Lung (tissue), 12 donors: ENCODE results near the gene RACGAP1. TPM values are rescaled to one million over a fixed set of nuclear protein-coding genes. Genes with fewer than 3 reads are reported as not detected.

Experiments used
- ATAC-seq: fragments of 200-7000 bp; cut with Tn5 transposase; one replicate; pipeline ENCODE4 v1.9.1; 2020; ENCODE audit warnings: moderate number of reproducible peaks; ENCODE audit not compliant: insufficient read depth, low FRiP score
- DNase-seq, 3 donors: peaks; one replicate each; pipeline ENCODE4 v3.0.0-alpha.2; 2013 to 2017
- H3K27ac ChIP-seq, 2 donors: one replicate each; pipeline ENCODE4 v1.5.1; 2013; ENCODE audit warnings: mild to moderate bottlenecking in 2 of 2, moderate library complexity in 2 of 2, control low read depth in 1 of 2, inconsistent platforms in 1 of 2, low read depth in 1 of 2, low read length in 1 of 2
- H3K27me3 ChIP-seq, 3 donors: one replicate each; pipeline ENCODE4 v1.5.1; 2013; ENCODE audit warnings: low read length in 2 of 3; ENCODE audit not compliant: control insufficient read depth in 3 of 3, insufficient read depth in 3 of 3
- H3K36me3 ChIP-seq, 4 donors: one replicate each; pipeline ENCODE4 v1.5.1; 2013; ENCODE audit warnings: low read length in 4 of 4, mild to moderate bottlenecking in 1 of 4, moderate library complexity in 1 of 4; ENCODE audit not compliant: control insufficient read depth in 4 of 4, insufficient read depth in 4 of 4
- H3K4me1 ChIP-seq, 5 donors: one replicate each; pipeline ENCODE4 v1.5.1; 2013; ENCODE audit warnings: low read length in 5 of 5, mild to moderate bottlenecking in 2 of 5, moderate library complexity in 1 of 5; ENCODE audit not compliant: control insufficient read depth in 5 of 5, insufficient read depth in 5 of 5
- H3K4me3 ChIP-seq: one replicate; pipeline ENCODE4 v1.5.1; 2013; ENCODE audit warnings: mild to moderate bottlenecking, control low read depth, moderate library complexity
- H3K9ac ChIP-seq, 2 donors: one replicate each; pipeline ENCODE4 v1.5.1; 2013; ENCODE audit warnings: low read length in 2 of 2, control low read depth in 1 of 2; ENCODE audit not compliant: insufficient read depth in 1 of 2
- H3K9me3 ChIP-seq, 4 donors: one replicate each; pipeline ENCODE4 v1.5.1; 2013; ENCODE audit warnings: low read length in 3 of 4, mild to moderate bottlenecking in 1 of 4, moderate library complexity in 1 of 4; ENCODE audit not compliant: control insufficient read depth in 4 of 4, insufficient read depth in 3 of 4
- CTCF ChIP-seq: IDR thresholded peaks from 2 replicates; pipeline ENCODE4 v1.5.1; 2012; ENCODE audit warnings: mild to moderate bottlenecking; ENCODE audit errors: control extremely low read depth, extremely low read depth
- WGBS, 2 donors: extraction: QIAGEN DNeasy Blood & Tissue Kit; methylation state at CpG; one replicate each; pipeline ENCODE4 v1.1.7; 2013; 5-methylcytosine and 5-hydroxymethylcytosine counted together
- polyA plus RNA-seq, 2 donors: library from polyadenylated mRNA; stranded (reverse); fragments of 200-250 nt; gene quantifications; one replicate each; pipeline ENCODE4 v1.2.1, GENCODE V29; 2013
- total RNA-seq, 2 donors: library from RNA; depleted of rRNA in 1 of 2; stranded (reverse); fragments of >200 nt in 1 of 2; gene quantifications; one replicate each; pipeline ENCODE4 v1.2.1, GENCODE V29; 2014 to 2021
- donor health status: control.
- donor health status: control.
- donor health status: Bipolar disorder and iron deficiency.
- donor health status: healthy.
- donor health status: DM: yes; HTN: yes; CAD: no.

RACGAP1 gene
- total and polyA plus RNA-seq, 4 donors, result 3.8 to 26.8 (median 10.2) TPM

- Histone ChIP-seq H3K27me3 (no peaks in the 10 kb centered on the region), H3K27ac (no peak overlapping the region), H3K9ac (no peak overlapping the region), H3K4me1 (peaks cover 0 to 21% (median 2%) of the 10 kb centered on the region in 5 donors), H3K9me3 (no peaks in the 10 kb centered on the region), H3K36me3 (peaks cover 0 to 5% (median under 1%) of the 10 kb centered on the region in 4 donors), H3K4me3 (no peak overlapping the region)
- no peak for ATAC-seq
- DNase-seq, result no peak
- TF ChIP-seq CTCF, result no peak
- WGBS, 2 donors, result 90 to 91% methylated on average over 2 of the region's 2 CpGs
Measured at GRCh38 chr12:50013361-50014147, 11.7 kb downstream of the RACGAP1 start.

GRCh38 chr12:50006754-50007442 lies 18.4 kb downstream of the RACGAP1 start:
- Histone ChIP-seq H3K9ac (peak overlapping the region in 1 of 2 donors; percentile 28), H3K36me3 (peaks cover 0 to 17% (median 4%) of the 10 kb centered on the region in 4 donors), H3K4me1 (peaks cover 0 to 4% (median 0%) of the 10 kb centered on the region in 5 donors), H3K27ac (no peak overlapping the region), H3K27me3 (no peaks in the 10 kb centered on the region), H3K9me3 (no peaks in the 10 kb centered on the region), H3K4me3 (no peak overlapping the region)
- DNase-seq (no peak), ATAC-seq (no peak)
- no peak for TF ChIP-seq CTCF
- WGBS, 2 donors, result 75 to 81% methylated on average over 1 of the region's 1 CpG

GRCh38 chr12:50006280-50006679 lies 19.0 kb downstream of the RACGAP1 start:
- no peak for DNase-seq
- H3K36me3 ChIP-seq, result peaks cover 0 to 17% (median 5%) of the 10 kb centered on the region in 4 donors
- 94 to 95% methylated on average over 7 of the region's 7 CpGs for WGBS, 2 donors
- H3K4me1 ChIP-seq, result peaks cover 0 to 4% (median 0%) of the 10 kb centered on the region in 5 donors
- ATAC-seq, result no peak
- TF ChIP-seq CTCF, result no peak
- H3K27me3 ChIP-seq, result no peaks in the 10 kb centered on the region
- H3K9ac ChIP-seq, result peak overlapping the region in 1 of 2 donors; percentile 28
- H3K4me3 ChIP-seq, result no peak overlapping the region
- H3K27ac ChIP-seq, result no peak overlapping the region
- H3K9me3 ChIP-seq, result no peaks in the 10 kb centered on the region
